Hair follicle dermal papilla cell (primary cell): ENCODE data around the gene MLKL. TPM values are rescaled to one million over a fixed set of nuclear protein-coding genes. Genes with fewer than 3 reads are reported as not detected.

ENCODE experiments used
- total RNA-seq: library from RNA; depleted of rRNA; stranded (reverse); fragments of >200 nt; gene quantifications from 2 replicates; pipeline ENCODE4 v1.2.3, GENCODE V29; 2012

The MLKL gene
- 11.5 and 15.7 TPM in 2 replicates for total RNA-seq

GRCh38 chr16:74700438-74701225 lies at the start of gene MLKL:
TSS of gene MLKL (minus strand) at chr16:74700862. CDS start at chr16:74695757, 5,105 bp downstream.

GRCh38 chr16:74666425-74667254 lies 34.0 kb downstream of the MLKL start, which contains the start of gene RFWD3:
TSS of gene RFWD3 (minus strand) at chr16:74666877. CDS start at chr16:74661449, 5,428 bp downstream.

Other genes starting within 250 kb of the MLKL start
- 178 and 203 TPM in 2 replicates for gene GLG1, start 93.7 kb downstream of the MLKL start, total RNA-seq
- 15.2 and 16.4 TPM in 2 replicates for gene RFWD3, start 34.0 kb downstream of the MLKL start, total RNA-seq
- gene FA2H, start 74.0 kb upstream of the MLKL start, total RNA-seq: not detected in 2 replicates